ENCODE results near the gene PLAGL2. TPM values are rescaled to one million over a fixed set of nuclear protein-coding genes. Genes with fewer than 3 reads are reported as not detected.

The PLAGL2 gene
- total and polyA plus RNA-seq, 2 experiments from 2014 or later: 13.2 to 28.2 TPM

MicroRNAs within 50 kb of the gene (microRNA counts, 767-probe panel; counts per million panel counts)
- microRNA hsa-miR-1825: not detected

Other genes starting within 250 kb of the PLAGL2 start
- 3.0 and 3.9 TPM in 2 replicates for gene XKR7, start 239.6 kb downstream of the PLAGL2 start, total RNA-seq (2014; rRNA removed; shearing (Covaris generic))
- gene XKR7, start 239.6 kb downstream of the PLAGL2 start, polyA plus RNA-seq (2016; fragmentation: Nextera tagmentation; extraction: Ambion mirVana): 0.61 and 0.64 TPM in 2 replicates
- gene CCM2L, start 197.3 kb downstream of the PLAGL2 start, total RNA-seq (2014; rRNA removed; shearing (Covaris generic)): 9.6 and 13.3 TPM in 2 replicates
- gene CCM2L, start 197.3 kb downstream of the PLAGL2 start, polyA plus RNA-seq (2016; fragmentation: Nextera tagmentation; extraction: Ambion mirVana): 4.9 and 6.4 TPM in 2 replicates
- 0.97 and 1.2 TPM in 2 replicates for gene HCK, start 155.5 kb downstream of the PLAGL2 start, total RNA-seq (2014; rRNA removed; shearing (Covaris generic))
- 0.43 TPM in 1 of 2 replicates, not detected in the other for gene HCK, start 155.5 kb downstream of the PLAGL2 start, polyA plus RNA-seq (2016; fragmentation: Nextera tagmentation; extraction: Ambion mirVana)
- 47.5 and 52.6 TPM in 2 replicates for gene TM9SF4, start 98.0 kb downstream of the PLAGL2 start, total RNA-seq (2014; rRNA removed; shearing (Covaris generic))
- 20.3 and 20.4 TPM in 2 replicates for gene TM9SF4, start 98.0 kb downstream of the PLAGL2 start, polyA plus RNA-seq (2016; fragmentation: Nextera tagmentation; extraction: Ambion mirVana)
- gene POFUT1, start 137 bp upstream of the PLAGL2 start, total RNA-seq (2014; rRNA removed; shearing (Covaris generic)): 34.0 and 34.8 TPM in 2 replicates
- 9.3 and 10.3 TPM in 2 replicates for gene POFUT1, start 137 bp upstream of the PLAGL2 start, polyA plus RNA-seq (2016; fragmentation: Nextera tagmentation; extraction: Ambion mirVana)
- 22.8 and 23.6 TPM in 2 replicates for gene KIF3B, start 69.9 kb upstream of the PLAGL2 start, total RNA-seq (2014; rRNA removed; shearing (Covaris generic))
- 6.1 TPM in 2 replicates for gene KIF3B, start 69.9 kb upstream of the PLAGL2 start, polyA plus RNA-seq (2016; fragmentation: Nextera tagmentation; extraction: Ambion mirVana)
- gene ASXL1, start 150.6 kb upstream of the PLAGL2 start, total RNA-seq (2014; rRNA removed; shearing (Covaris generic)): 29.0 and 33.0 TPM in 2 replicates
- gene ASXL1, start 150.6 kb upstream of the PLAGL2 start, polyA plus RNA-seq (2016; fragmentation: Nextera tagmentation; extraction: Ambion mirVana): 10.4 and 20.8 TPM in 2 replicates

All from GM23338 (cell line).